ENCODE results near the gene MYO18B.
A peak's percentile ranks its signal among the peaks of the same experiment; 100 is the strongest.

Gene MYO18B

DNA sequence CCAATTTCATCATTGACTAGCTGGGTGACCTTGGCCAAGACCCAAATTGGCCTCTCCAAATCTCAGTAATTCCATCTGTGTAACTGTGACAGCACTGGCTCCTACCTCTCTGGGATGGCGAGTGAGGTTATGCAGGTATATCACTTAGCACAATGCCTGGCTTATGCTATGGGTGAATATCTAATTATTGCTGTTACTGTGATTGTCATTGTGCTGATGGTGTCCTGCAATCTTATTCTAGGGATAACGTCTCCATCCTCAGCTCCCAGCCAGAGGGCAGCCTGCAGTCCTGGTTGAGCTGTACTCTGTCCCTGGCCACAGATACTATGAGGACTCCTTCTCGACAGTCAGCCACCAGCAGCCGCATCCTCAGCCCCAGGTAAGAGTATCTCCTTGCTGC lies 262.5 kb downstream of the MYO18B start:
- DNase-seq: no peak

DNA sequence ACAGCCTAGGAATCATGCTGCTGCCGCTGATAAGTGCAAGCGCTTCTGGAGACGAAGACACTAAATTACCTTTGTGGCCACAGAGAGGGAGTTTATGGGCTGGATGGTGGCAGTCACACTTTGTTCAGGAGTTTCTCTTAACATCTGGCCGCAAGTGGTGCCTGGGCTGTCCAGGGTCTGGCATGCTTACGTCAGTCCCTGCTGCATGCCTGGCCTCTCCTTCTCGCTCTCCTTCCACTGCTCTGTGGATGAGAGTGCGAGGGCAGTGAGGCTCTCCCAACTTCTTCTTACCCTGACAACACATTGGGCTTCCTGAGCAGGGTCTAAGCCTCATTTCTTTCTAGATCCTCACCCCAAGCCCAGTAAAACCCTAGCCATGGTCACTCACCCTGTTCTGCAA lies 266.6 kb downstream of the MYO18B start:
- no peak for DNase-seq

DNA sequence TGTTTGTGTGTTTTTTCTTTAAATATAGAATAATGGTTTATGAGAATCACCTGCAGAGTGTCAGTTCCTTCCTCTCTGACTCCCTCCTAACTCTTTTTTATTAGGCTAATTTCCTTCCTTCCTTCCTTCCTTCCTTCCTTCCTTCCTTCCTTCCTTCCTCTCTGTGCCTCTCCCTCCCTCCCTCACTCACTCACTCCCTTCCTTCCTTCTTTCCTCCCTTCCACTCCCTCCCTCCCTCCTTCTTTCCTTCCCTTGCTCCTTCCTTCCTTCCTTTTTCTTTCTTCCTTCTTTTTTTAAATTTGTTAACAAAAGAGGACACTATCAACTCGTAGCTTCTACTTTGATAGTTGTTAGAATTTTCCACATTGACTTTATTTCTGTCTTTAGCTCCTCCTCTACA lies 274.9 kb downstream of the MYO18B start:
- no peak for DNase-seq

DNA sequence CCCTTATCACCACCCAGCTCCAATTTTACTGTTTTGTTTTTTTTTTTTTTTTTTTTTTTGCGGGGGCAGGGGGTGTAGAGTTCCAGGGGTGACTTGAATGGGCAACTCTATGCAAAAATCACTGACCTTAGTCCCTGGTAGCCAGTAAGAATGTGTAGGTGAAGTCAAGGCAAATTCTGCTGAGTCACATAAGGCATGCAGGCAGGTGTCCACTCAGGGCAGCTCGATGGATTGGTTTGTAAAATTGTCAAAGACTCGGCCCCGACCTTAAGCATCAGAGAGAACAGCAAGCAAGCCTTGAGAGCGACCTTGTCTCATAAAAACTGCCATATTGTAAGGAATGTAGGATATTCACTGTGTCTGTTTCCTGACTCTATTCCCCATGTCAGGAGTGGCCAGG lies 275.9 kb downstream of the MYO18B start:
- DNase-seq: no peak

DNA sequence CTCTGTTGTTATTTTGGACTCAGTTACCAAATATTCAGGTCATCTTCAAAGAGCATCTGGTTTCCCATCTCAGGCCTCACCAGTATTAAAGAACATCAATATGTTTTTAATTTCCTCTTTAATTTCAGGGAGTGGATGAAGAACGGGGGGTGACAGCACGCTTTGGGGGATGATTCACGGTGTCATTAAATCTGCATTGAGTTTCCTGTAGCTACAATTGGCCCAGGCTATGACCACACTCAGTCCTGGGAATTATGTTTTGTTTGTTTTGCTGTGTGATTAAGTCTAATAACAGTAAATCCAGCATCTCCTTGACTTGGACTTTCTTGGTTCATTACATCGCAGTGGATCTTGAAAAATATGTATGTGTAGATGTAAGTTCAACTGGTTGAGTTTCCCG lies 277.6 kb downstream of the MYO18B start:
- DNase-seq: no peak

DNA sequence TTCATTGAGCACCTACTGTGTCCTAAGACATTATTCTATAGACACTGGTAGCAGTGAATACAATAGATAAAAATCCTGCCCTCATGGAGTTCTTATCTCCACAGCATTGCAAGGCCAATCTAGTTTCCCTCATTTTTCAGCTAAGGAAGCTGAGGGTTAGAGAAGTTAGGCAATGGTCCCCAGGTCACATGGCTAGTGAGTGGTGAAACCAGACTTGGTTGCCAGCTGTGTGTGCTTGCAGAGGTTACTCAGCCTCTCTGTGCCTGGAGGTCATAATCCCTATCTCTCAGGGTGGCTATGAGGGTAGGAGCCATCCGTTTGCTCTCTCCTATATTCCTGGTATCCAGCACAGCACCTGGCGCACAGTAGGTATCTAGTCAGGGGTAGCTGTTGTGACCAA lies 279.5 kb downstream of the MYO18B start:
- no peak for DNase-seq

DNA sequence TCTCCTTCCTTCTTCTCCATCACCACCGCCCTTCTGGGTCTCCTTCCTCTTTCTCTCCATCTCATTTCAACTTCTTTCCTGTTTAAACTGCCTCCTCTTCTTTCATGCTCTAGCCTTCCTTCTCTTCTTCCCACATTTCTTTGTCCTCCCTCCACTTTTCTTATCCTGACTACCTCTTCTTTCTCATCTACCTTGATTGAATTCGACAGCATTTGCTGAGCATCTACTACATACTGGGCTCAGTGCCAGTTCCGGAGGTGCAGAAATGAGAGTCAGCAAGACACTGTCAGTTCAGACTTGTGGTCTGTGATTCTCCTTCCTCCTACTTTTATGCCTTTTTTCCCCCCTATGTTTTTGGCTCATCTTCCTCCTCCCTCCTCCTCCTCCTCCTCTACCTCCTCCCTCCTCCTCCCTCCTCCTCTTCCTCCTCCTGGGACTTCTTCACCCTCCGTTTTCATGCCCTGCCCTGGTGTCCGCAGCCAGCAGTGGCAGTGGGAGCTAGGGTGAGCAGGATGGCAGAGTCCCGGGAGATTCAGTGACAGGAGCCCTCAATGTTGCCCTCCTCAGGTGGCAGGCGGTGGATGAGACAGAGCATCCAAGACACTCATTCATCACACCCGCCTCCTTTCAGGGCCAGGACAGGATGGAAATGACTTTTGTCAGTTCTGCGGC lies 281.3 kb downstream of the MYO18B start:
- no peak for DNase-seq

DNA sequence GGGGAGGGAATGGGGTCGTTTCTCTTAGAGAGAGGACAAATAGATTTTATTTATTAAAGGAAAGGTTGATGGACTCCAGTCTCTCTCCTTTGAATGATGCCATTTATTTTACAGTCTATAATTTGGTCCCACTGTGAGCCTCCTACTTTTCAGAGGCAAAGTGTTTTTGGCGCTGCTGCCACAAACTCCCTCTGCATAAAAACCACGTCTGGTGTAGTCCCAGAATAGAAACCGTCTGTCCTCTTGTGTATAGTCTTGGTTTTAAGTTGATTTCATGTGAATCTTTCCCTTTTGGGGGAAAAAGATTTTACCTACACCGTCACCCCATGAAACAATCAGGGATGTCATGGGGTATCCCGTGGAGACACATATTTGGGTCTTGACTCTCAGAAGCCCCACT lies 283.6 kb downstream of the MYO18B start:
- DNase-seq: peak in 1 of 2 donors; percentile 18

DNA sequence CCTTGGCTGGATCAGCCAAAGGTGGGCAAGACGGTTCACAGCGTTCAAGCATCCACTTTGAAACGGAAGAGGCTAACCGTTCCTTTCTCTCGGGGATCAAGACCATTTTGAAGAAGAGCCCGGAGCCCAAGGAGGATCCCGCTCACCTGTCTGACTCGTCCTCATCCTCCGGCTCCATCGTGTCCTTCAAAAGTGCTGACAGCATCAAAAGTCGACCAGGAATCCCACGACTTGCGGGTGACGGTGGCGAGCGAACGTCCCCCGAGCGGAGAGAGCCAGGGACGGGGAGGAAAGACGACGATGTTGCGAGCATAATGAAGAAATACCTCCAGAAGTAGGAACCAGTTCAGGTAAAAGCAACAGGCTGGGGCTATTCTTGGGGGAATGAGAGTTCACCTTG lies 285.4 kb downstream of the MYO18B start:
- no peak for DNase-seq

DNA sequence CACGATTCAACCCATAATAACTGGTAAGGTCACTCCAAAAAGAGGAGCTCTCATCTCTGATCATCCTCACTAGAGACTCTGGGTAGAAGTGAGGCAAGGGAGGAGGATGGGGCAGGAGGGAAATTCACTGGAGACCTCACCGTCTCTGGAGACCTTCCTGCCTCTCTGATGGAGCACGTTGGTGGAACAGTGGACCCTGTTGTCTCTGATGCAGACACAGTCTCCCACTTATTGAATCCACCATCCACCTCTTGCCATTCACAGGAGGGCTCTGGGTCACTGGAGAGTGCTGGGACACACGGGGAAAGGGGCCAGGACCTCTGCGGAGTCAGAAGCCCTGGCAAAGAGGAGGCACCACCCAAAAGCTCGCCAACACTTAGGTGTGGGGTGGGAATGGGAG lies 289.7 kb downstream of the MYO18B start:
- DNase-seq: no peak

DNA sequence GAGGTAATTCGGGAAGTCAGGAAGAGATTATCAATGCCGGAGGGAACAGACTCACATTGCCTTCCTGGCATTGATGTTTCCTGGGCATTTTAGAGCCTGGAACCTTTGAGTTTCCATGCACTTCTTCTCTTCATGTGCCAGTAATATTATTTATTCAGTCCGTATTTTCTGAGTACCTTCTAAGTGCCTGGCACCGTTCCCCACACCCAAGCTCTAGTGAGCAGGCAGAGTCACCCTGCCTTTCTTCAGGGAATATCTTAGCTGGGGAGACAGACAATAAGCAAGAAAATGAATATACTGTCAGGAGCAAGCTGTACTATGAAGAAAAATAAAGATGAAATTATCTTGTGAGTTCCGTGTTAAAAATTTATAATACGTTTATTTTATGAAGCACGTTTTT lies 291.1 kb downstream of the MYO18B start:
- no peak for DNase-seq

DNA sequence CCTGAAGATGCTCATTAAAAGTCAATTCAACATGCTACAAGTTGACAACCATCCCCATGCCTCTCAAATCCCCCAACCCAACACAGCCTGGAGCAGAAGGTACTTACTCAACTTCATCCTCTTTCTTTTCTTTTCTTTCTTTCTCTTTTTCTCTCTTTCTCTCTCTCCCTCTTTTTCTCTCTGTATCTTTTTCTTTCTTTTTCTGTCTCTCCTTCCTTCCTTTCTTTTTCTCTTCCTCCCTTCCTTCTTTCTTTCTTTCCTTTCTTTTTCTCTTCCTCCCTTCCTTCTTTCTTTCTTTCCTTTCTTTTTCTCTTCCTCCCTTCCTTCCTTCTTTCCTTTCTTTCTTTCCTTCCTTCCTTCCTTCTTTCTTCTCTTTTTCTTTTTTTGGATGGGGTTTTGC lies 291.6 kb downstream of the MYO18B start:
- DNase-seq: no peak

DNA sequence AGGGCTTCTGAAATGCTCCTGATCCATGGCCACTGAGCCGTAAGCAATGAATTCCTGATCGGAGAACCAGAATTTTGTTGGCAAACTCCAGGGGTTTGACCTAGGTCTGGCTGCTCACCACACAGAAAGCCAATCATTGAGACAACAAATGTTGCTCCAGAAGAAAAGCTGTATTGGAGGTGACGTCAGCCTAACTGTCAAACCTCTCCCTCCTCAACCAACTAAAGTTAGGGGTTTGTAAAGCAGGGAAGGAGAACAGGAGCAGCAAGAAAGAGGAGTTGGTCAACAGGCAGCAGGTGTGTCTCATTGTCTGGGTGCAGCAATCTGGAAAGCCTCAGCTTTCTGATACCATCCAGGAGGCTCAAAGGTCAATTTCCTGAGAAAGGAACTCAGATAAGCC lies 293.5 kb downstream of the MYO18B start:
- DNase-seq: no peak

DNA sequence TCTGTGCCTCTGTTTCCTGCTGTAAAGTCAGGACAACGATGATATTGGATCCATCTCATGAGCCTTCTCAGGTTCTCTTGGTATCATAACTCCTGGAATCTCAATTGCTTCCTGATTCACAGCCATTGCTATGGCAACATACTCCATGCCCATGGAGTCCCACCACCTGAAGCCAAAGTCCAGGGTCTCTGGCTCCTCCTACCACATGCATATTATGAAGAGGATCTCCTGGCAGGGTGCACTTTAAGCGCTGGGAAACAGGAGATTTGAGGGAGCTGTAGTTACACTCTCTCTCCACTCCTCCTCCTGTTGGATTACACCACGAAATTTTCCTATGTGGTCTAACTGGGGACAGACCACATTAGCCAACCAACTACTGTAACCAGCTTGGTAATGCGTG lies 296.4 kb downstream of the MYO18B start:
- DNase-seq: no peak

DNA sequence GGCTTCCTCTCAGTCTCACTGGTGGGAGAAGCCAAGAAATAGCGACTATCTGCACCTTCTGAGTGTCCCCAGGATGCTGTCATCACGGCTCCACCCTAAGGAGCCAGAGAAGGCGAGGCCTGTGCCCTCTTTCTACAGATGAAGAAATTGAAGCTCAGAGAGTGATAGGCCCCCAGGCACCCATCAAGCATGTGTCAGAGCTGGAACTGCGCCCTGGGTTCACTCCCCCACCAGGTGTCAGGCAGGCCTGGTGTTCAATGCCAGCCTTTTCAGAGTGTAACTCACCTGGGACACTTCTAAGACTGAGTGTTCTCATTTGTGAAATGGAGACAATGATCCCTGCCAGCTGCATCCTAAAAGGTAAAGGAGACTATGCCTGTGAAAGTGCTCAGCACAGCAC lies 299.9 kb downstream of the MYO18B start:
- no peak for DNase-seq

DNA sequence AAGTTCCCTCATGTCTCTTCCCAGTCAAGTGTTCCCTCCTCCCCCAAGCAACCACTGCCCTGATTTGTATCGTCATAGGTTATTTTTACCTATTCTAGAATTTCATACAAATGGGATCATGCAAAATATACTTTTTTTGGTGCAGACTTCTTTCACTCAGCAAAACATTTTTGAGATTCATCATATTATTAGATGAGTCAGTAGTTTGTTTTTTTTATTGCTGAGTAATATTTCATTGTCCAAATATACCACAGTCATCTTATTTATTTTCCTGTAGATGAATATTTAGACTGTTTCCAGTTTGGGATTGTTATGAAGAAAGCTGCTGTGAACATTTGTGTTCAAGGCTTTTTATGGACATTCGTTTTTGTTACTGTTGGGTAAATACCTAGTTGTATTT lies 301.0 kb downstream of the MYO18B start:
- DNase-seq: no peak

DNA sequence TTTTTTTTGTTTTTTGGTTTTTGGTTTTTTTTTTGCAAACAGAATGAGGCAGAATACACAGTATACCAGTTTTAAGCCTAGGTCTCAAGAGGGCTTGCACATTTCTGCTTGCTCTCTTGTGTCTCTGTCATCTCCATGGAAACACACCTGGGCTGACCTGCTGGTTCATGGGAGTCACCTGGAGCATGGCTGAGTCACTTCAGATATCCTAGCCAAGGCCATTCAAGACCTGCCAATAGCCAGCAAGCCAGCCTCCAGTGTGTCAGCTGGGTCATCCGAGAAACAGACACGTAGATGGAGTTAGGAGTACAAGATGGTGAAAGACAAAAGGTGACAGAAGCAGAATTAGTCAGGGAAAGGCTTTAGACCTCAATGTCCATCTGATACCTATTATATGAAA lies 303.1 kb downstream of the MYO18B start:
- no peak for DNase-seq

DNA sequence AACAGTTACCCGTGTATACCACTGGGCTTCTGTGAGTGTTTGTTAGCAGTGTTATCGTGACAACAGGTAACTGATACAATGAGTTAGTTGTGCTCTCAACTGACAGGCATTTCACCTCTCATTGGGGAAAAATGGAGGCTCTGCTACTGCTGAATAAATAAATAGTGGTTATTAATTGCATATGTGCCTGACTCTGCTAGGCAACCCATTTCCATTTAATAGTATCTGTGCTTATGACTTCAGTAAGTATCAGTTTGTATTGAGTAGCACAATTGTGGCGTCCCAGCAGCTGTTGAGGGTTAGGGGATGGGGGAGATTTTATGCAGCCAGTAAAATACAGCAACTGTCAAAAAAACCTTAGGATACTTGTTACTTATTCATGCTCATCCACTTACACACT lies 303.9 kb downstream of the MYO18B start:
- no peak for DNase-seq

DNA sequence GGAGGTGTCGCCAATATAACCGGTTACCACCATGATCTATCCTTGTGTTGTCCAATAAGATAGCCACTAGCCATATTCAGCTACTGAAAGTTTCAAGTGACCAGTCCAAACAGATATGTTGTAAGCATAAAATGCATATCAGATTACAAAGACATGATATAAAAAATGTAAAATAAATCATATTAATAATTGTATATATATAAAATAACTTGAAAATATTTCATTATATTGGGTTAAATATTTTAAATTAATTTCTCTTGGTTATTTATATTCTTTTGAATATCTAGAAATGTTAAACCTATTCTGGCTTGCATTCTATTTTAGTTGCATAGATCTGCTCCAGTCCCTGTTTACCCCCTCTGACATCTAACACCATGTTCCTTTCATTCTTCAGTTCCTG lies 305.5 kb downstream of the MYO18B start:
- no peak for DNase-seq

DNA sequence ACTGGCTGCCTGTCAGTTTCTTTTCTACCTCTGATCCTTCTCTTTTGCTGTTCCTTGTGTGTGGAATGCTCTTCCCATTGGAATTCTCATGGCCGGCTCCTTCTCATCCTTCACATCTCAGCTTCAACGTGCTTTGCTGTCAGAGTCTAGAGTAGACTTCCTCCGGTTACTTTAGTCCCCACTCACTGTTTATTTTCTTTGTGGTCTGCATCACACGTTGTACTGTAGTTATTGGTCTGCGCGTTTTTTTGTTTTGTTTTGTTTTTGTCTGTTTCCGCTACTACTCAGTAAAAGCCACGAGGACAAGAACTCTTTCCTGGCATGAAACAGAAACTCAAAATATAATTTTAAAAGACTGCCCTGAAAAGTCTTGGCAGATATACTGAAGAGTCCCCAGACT lies 305.9 kb downstream of the MYO18B start:
- no peak for DNase-seq

DNA sequence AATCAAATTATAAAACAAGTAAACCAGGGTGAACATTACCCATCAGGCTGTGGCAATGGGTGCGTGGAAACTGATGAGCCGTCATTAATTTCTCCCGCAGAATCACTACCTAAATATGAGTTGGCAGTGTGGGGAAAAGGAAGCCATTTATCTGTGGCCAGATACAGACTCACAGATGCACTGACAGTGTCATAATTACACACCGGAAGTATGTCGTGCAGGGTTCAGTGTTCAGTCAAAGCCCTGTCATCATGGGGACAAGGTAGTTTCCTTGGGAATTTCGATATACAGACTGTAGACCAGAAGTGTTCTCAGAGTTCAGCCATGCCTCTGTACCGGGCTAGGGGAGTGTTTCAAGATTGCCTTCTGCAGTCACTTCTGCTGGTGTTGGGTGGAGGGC lies 308.1 kb downstream of the MYO18B start:
- DNase-seq: no peak

DNA sequence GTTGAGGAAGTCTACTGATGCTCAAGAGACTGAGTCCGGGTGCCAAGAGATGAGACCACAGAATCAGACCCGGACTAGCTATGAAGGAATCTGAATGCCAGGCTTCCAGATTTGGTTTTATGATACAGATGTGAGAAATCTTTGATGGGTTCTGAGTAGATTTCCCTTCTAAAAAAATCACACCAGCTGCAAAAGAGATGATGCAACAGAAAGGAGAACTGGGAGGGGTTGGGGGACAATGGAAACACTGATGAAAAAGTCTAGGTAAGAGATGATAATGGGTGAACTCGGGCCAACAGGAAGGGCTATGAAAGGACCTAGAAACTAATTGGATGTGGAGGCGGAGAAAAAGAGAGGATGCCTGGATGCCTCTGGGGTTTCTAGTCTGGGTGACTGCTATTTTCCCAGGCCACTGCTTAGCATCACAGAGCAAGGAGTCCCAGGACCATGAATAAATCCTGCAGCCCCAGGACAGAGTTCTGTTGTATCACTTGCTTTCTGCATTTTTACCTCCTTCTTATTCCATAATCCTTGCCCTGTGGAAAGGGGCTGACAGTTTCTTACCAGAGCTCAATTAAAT lies 311.8 kb downstream of the MYO18B start:
- DNase-seq: no peak

DNA sequence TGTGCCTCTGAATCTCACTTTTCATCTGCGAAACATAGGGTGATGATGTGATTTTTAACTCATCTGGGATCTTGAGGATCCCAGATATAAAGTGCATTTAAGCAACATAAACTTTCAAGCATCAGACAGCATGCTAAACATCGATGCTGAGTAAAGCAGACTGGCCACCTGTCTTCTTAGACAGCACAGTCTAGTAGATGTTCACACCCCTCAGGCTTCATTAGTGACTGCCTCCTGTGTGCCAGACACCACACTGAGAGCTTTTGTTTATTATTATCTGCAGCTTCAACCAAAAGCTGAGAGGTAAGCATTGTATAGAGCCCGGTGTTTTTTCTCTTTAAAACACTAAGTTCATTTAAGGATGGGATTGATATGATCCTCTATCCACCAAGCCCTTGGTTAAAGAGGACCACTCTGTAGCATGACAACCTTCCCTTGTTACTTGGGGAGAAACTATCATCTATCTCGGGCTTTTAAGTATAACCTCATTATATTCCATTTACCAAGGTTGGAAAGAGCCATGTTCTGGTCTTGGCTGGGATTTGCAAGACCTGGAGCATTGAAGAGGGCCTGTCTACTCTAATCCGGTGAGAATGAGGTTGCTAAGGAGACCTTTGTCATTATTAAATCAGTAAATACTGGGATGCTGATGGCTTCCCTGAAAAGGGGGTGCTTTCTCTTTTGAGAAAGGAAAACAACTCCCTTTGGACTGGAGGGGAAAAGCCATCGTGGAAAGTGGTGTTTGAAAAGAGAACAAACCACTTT lies 313.0 kb downstream of the MYO18B start:
- no peak for DNase-seq

DNA sequence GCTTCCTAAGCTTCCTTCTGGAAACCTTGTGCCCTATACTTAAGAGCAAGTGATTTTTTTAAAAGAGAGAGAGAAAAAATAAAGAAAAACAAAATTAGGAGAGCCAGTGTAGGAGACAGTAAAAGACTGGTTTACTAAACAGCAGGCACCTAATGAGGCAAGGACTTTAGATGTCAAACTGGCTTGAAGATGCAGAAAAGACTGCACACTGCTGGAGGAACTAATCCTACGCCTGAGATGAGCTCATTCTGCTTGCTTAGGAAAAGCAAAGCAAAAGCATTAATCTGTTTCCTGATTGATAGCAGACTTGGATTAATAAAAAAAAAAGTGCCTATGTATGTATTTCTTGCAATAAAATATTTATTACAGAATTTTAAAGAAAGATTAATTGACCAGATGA lies 313.7 kb downstream of the MYO18B start:
- DNase-seq: no peak
